Neural cell (in vitro differentiated cells): ENCODE measurements around the gene C10orf95. TPM values are rescaled to one million over a fixed set of nuclear protein-coding genes. Genes with fewer than 3 reads are reported as not detected.

Source experiments
- H2AFZ ChIP-seq: fragments of 200-600, 300-800 bp; sonication (generic), shearing (Covaris generic); 2 replicates; pipeline ENCODE4 v1.6.0; 2014; ENCODE audit warnings: low read depth, mild to moderate bottlenecking, antibody characterized with exemption, low read length, moderate library complexity
- H3F3A ChIP-seq: fragments of 200-600 bp; shearing (Covaris generic); 2 replicates; pipeline ENCODE4 v1.6.1; 2016; ENCODE audit warnings: mild to moderate bottlenecking, moderate library complexity, mixed read lengths, antibody characterized with exemption, low read length; ENCODE audit not compliant: insufficient read depth, poor library complexity, severe bottlenecking
- H3K27ac ChIP-seq: fragments of 200-600, 300-800 bp; sonication (generic), shearing (Covaris generic); 2 replicates; pipeline ENCODE4 v1.5.1; 2014; ENCODE audit warnings: mild to moderate bottlenecking, low read length, moderate library complexity
- H3K27me3 ChIP-seq: fragments of 300-800, 200-600 bp; sonication (generic), shearing (Covaris generic); 2 replicates; pipeline ENCODE4 v1.6.0; 2014; ENCODE audit warnings: mild to moderate bottlenecking, low read depth, low read length, moderate library complexity; ENCODE audit not compliant: insufficient read depth
- H3K36me3 ChIP-seq: fragments of 300-800, 200-600 bp; sonication (generic), shearing (Covaris generic); 2 replicates; pipeline ENCODE4 v1.5.1; 2014; ENCODE audit warnings: mild to moderate bottlenecking, antibody characterized with exemption, low read length, moderate library complexity; ENCODE audit not compliant: insufficient read depth
- H3K4me2 ChIP-seq: fragments of 300-800, 200-600 bp; sonication (generic), shearing (Covaris generic); 2 replicates; pipeline ENCODE4 v1.6.0; 2014; ENCODE audit warnings: mild to moderate bottlenecking, low read length
- H3K4me3 ChIP-seq: fragments of 300-800, 200-600 bp; sonication (generic), shearing (Covaris generic); 2 replicates; pipeline ENCODE4 v1.5.1; 2014; ENCODE audit warnings: mild to moderate bottlenecking, low read length, moderate library complexity
- H3K79me2 ChIP-seq: fragments of 200-600 bp; shearing (Covaris generic); replicated peaks from 2 replicates; pipeline ENCODE4 v1.6.0; 2014; ENCODE audit warnings: mild to moderate bottlenecking, low read length, moderate library complexity; ENCODE audit not compliant: insufficient read depth
- H3K9ac ChIP-seq: fragments of 300-800, 200-600 bp; sonication (generic), shearing (Covaris generic); 2 replicates; pipeline ENCODE4 v1.6.1; 2016; ENCODE audit warnings: mild to moderate bottlenecking, low read length, mixed read lengths
- H3K9me2 ChIP-seq: fragments of 200-600 bp; shearing (Covaris generic); 2 replicates; pipeline ENCODE4 v1.6.1; 2016; ENCODE audit warnings: mild to moderate bottlenecking, low read length, mixed read lengths; ENCODE audit not compliant: insufficient read depth
- H3K9me3 ChIP-seq: fragments of 200-600, 300-800 bp; sonication (generic), shearing (Covaris generic); 2 replicates; pipeline ENCODE4 v1.6.1; 2016; ENCODE audit warnings: mild to moderate bottlenecking, mixed run types, low read length, moderate library complexity, mixed read lengths
- H4K20me1 ChIP-seq: fragments of 200-600 bp; shearing (Covaris generic); 2 replicates; pipeline ENCODE4 v1.6.1; 2016; ENCODE audit warnings: mild to moderate bottlenecking, mixed run types; ENCODE audit not compliant: insufficient read depth
- CTCF ChIP-seq: fragments of 450-650 bp; IDR thresholded peaks from 2 replicates; pipeline ENCODE4 v1.5.1; 2014; ENCODE audit warnings: antibody characterized with exemption, mild to moderate bottlenecking, moderate library complexity; ENCODE audit not compliant: poor library complexity, severe bottlenecking
- EP300 ChIP-seq: fragments of 450-650 bp; conservative IDR thresholded peaks from 2 replicates; pipeline ENCODE4 v1.6.1; 2014; ENCODE audit warnings: antibody characterized with exemption, mild to moderate bottlenecking, moderate library complexity; ENCODE audit not compliant: poor library complexity, severe bottlenecking
- EZH2 ChIP-seq: fragments of 200-600, 300-800 bp; shearing (Covaris generic), sonication (generic); IDR thresholded peaks from 2 replicates; pipeline ENCODE4 v1.6.1; 2014; ENCODE audit warnings: antibody characterized with exemption, low read length, borderline replicate concordance, mild to moderate bottlenecking; ENCODE audit not compliant: insufficient read depth, poor library complexity, severe bottlenecking
- MXI1 ChIP-seq: fragments of 450-650 bp; conservative IDR thresholded peaks from 2 replicates; pipeline ENCODE4 v1.6.1; 2014; ENCODE audit warnings: antibody characterized with exemption, mild to moderate bottlenecking; ENCODE audit not compliant: poor library complexity, severe bottlenecking
- POLR2AphosphoS5 ChIP-seq: IDR thresholded peaks from 2 replicates; pipeline ENCODE4 v1.6.1; 2012
- RAD21 ChIP-seq: fragments of 450-650 bp; conservative IDR thresholded peaks from 2 replicates; pipeline ENCODE4 v1.6.1; 2014; ENCODE audit warnings: antibody characterized with exemption, mild to moderate bottlenecking, moderate library complexity
- REST ChIP-seq: IDR thresholded peaks from 2 replicates; pipeline ENCODE4 v1.6.1; 2012; ENCODE audit warnings: borderline replicate concordance
- SMC3 ChIP-seq: fragments of 450-650 bp; conservative IDR thresholded peaks from 2 replicates; pipeline ENCODE4 v1.6.1; 2014; ENCODE audit warnings: antibody characterized with exemption, mild to moderate bottlenecking, moderate library complexity; ENCODE audit not compliant: poor library complexity
- TAF1 ChIP-seq: IDR thresholded peaks from 2 replicates; pipeline ENCODE4 v1.6.1; 2012; ENCODE audit warnings: low read depth
- polyA plus RNA-seq: library from polyadenylated mRNA; depleted of rRNA; stranded (reverse); fragments of >200 nt; gene quantifications from 2 replicates; pipeline ENCODE4 v1.2.3, GENCODE V29; 2014

The C10orf95 gene
- polyA plus RNA-seq, 1 donor from 2014 or later = not detected

GRCh38 chr10:102492344-102492939 lies 41.1 kb upstream of the C10orf95 start:
- Histone ChIP-seq H3F3A (no peaks in the 10 kb centered on the region), H3K27me3 (no peaks in the 10 kb centered on the region), H3K9ac (no peak overlapping the region), H3K79me2 (peaks cover 60% of the 10 kb centered on the region), H3K9me2 (no peaks in the 10 kb centered on the region), H3K27ac (no peak overlapping the region), H3K4me2 (no peak overlapping the region), H3K36me3 (no peaks in the 10 kb centered on the region), H3K9me3 (no peaks in the 10 kb centered on the region), H3K4me3 (no peak overlapping the region), H2AFZ (no peak overlapping the region), H4K20me1 (peaks cover 38% of the 10 kb centered on the region)
- TF ChIP-seq CTCF (no peak), MXI1 (no peak), RAD21 (no peak), POLR2AphosphoS5 (no peak), EP300 (no peak), SMC3 (no peak), TAF1 (no peak), REST (no peak), EZH2 (no peak)

- Histone ChIP-seq H3K27me3 (no peaks in the 10 kb centered on the region), H3K79me2 (peaks cover 47% of the 10 kb centered on the region), H3K4me2 (no peak overlapping the region), H3F3A (no peaks in the 10 kb centered on the region), H3K9me2 (no peaks in the 10 kb centered on the region), H3K36me3 (no peaks in the 10 kb centered on the region), H2AFZ (no peak overlapping the region), H3K4me3 (no peak overlapping the region), H3K9me3 (no peaks in the 10 kb centered on the region), H4K20me1 (peaks cover 33% of the 10 kb centered on the region), H3K9ac (no peak overlapping the region), H3K27ac (no peak overlapping the region)
- no peak for TF ChIP-seq POLR2AphosphoS5
- TF ChIP-seq MXI1 = no peak
- no peak for TF ChIP-seq EP300
- TF ChIP-seq EZH2 = no peak
- no peak for TF ChIP-seq REST
- TF ChIP-seq SMC3 = no peak
Measured at GRCh38 chr10:102491136-102491535, 39.8 kb upstream of the C10orf95 start.
